ENCODE results near the gene IL17RB. TPM values are rescaled to one million over a fixed set of nuclear protein-coding genes. Genes with fewer than 3 reads are reported as not detected.

The IL17RB gene
- total and polyA plus RNA-seq, 2 of the 8 experiments (the other 6 are each of a cell fraction or from before 2014, with no cell fraction given), result 7.0 to 24.6 TPM

DNA sequence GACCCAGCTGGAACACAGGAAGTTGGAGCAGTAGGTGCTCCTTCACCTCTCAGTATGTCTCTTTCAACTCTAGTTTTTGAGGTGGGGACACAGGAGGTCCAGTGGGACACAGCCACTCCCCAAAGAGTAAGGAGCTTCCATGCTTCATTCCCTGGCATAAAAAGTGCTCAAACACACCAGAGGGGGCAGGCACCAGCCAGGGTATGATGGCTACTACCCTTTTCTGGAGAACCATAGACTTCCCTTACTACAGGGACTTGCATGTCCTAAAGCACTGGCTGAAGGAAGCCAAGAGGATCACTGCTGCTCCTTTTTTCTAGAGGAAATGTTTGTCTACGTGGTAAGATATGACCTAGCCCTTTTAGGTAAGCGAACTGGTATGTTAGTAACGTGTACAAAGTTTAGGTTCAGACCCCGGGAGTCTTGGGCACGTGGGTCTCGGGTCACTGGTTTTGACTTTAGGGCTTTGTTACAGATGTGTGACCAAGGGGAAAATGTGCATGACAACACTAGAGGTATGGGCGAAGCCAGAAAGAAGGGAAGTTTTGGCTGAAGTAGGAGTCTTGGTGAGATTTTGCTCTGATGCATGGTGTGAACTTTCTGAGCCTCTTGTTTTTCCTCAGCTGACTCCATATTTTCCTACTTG lies 11.9 kb downstream of the IL17RB start:
- Histone ChIP-seq H2AFZ (ENCODE audit: low read length) (no peak overlapping the region), H3K27me3 (replicated peaks in 1 of 4; ENCODE audit: control insufficient read depth in 3 of 4, extremely low read depth in 1 of 4, insufficient read depth in 3 of 4, low read length in 3 of 4) (no peaks in the 10 kb centered on the region), H4K8ac (ENCODE audit: extremely low read depth, insufficient read depth, low read length) (no peak overlapping the region), H3K56ac (replicated peaks; ENCODE audit: insufficient read length, low read depth, low read length) (no peak overlapping the region), H3K4me1 (replicated peaks in 1 of 4; ENCODE audit: control insufficient read depth in 3 of 4, insufficient read depth in 4 of 4, low read length in 3 of 4) (no peaks in the 10 kb centered on the region), H2BK12ac (ENCODE audit: low read depth, low read length) (no peak overlapping the region), H3K18ac (ENCODE audit: extremely low read depth, low read length) (no peak overlapping the region), H3K23ac (ENCODE audit: insufficient read length) (no peak overlapping the region), H3K4me2 (ENCODE audit: insufficient read depth in 1 of 2, low read depth in 2 of 2, low read length in 2 of 2) (no peak overlapping the region), H2BK5ac (ENCODE audit: low read depth, low read length) (no peak overlapping the region), H2AK5ac (ENCODE audit: low read depth, low read length) (no peak overlapping the region), H2BK15ac (ENCODE audit: low read length) (no peak overlapping the region), H3K36me3 (ENCODE audit: control insufficient read depth in 2 of 4, insufficient read depth in 4 of 4, low read length in 3 of 4) (peaks cover 2 to 26% (median 16%) of the 10 kb centered on the region in 4 experiments; a peak in 6 of 8 replicates), H3K23me2 (ENCODE audit: low read depth, low read length) (no peaks in the 10 kb centered on the region), H3K9me3 (ENCODE audit: insufficient read depth in 2 of 2, low read depth in 1 of 2, low read length in 1 of 2) (no peaks in the 10 kb centered on the region), H3K14ac (ENCODE audit: insufficient read length) (no peak overlapping the region), H4K20me1 (replicated peaks in 1 of 2; ENCODE audit: control insufficient read depth in 1 of 2, insufficient read depth in 2 of 2, low read length in 2 of 2) (peaks cover 1 to 2% of the 10 kb centered on the region in 2 experiments), H3K4ac (replicated peaks; ENCODE audit: insufficient read length, low read depth, low read length) (no peak overlapping the region), H3K4me3 (ENCODE audit: extremely low read depth in 1 of 4, insufficient read depth in 2 of 4, low read depth in 3 of 4, low read length in 4 of 4) (no peak overlapping the region), H3K27ac (ENCODE audit: low read depth, low read length) (no peak overlapping the region), H2BK20ac (ENCODE audit: low read length) (no peak overlapping the region), H4K5ac (ENCODE audit: insufficient read length, low read depth, low read length) (no peak overlapping the region), H3K79me1 (ENCODE audit: low read depth, low read length) (no peaks in the 10 kb centered on the region; the same call in 1 of the 2 replicates), H2BK120ac (replicated peaks; ENCODE audit: low read depth, low read length) (no peak overlapping the region), H3K79me2 (ENCODE audit: control insufficient read depth in 1 of 2, insufficient read depth in 2 of 2, low read length in 2 of 2) (no peaks in the 10 kb centered on the region), H3K9ac (replicated peaks in 1 of 4; ENCODE audit: extremely low read depth in 1 of 4, low read depth in 3 of 4, low read length in 3 of 4) (no peak overlapping the region), H4K91ac (replicated peaks; ENCODE audit: insufficient read length, low read length) (no peak overlapping the region)
- FAIRE-seq, result no peak
- ChIA-PET CTCF (ENCODE audit: partially characterized antibody) (interaction anchor here (0.6 to 1.3 kb wide), 6 partner anchors 11 to 366 kb away, joined by 3 to 5 read pairs (median 4); no protein-coding TSS in a partner anchor), POLR2A (ENCODE audit: partially characterized antibody) (interaction anchor here (1.0 to 1.1 kb wide), 2 partner anchors 11 to 13 kb away, joined by 3 to 6 read pairs; no protein-coding TSS in a partner anchor)
- WGBS, 2 experiments (ENCODE audit: extremely low coverage in 1 of 2, insufficient coverage in 1 of 2, insufficient read length in 1 of 2, insufficient replicate concordance in 2 of 2, low coverage in 1 of 2, low lambda C conversion rate in 2 of 2, missing lambda C conversion rate in 1 of 2), result 82% methylated on average over 7 of the region's 7 CpGs; no CpG with 5 or more reads in 1 of the 2 experiments
- DNase-seq (ENCODE audit: low read depth in 1 of 2, low spot score in 2 of 2), result no peak
- TF ChIP-seq PHF8 (conservative IDR thresholded peaks at IDR 0.05; ENCODE audit: low read depth, low read length), result no peak
- TF ChIP-seq, protein P1, sequence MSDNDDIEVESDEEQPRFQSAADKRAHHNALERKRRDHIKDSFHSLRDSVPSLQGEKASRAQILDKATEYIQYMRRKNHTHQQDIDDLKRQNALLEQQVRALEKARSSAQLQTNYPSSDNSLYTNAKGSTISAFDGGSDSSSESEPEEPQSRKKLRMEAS (IDR thresholded peaks at IDR 0.05), result no peak
- TF ChIP-seq, protein P2, sequence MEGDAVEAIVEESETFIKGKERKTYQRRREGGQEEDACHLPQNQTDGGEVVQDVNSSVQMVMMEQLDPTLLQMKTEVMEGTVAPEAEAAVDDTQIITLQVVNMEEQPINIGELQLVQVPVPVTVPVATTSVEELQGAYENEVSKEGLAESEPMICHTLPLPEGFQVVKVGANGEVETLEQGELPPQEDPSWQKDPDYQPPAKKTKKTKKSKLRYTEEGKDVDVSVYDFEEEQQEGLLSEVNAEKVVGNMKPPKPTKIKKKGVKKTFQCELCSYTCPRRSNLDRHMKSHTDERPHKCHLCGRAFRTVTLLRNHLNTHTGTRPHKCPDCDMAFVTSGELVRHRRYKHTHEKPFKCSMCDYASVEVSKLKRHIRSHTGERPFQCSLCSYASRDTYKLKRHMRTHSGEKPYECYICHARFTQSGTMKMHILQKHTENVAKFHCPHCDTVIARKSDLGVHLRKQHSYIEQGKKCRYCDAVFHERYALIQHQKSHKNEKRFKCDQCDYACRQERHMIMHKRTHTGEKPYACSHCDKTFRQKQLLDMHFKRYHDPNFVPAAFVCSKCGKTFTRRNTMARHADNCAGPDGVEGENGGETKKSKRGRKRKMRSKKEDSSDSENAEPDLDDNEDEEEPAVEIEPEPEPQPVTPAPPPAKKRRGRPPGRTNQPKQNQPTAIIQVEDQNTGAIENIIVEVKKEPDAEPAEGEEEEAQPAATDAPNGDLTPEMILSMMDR (IDR thresholded peaks at IDR 0.05; ENCODE audit: control extremely low read depth in 1 of 3, insufficient read depth in 1 of 3, low read depth in 1 of 3, low read length in 3 of 3), result peak in 1 of 3 experiments; percentile 35; a peak in 1 of 4 replicates
- no peak for TF ChIP-seq CBX5 (IDR thresholded peaks at IDR 0.05; ENCODE audit: low read depth, low read length)
- TF ChIP-seq FOSL1 (IDR thresholded peaks at IDR 0.05; ENCODE audit: insufficient read depth, low read depth, low read length), result no peak
- no peak for TF ChIP-seq YY1 (IDR thresholded peaks at IDR 0.05; ENCODE audit: low read depth, low read length)
- no peak for TF ChIP-seq POU5F1 (IDR thresholded peaks at IDR 0.05; ENCODE audit: low read depth, low read length)
- peak in 1 of 2 experiments; percentile 19; a peak in 2 of 4 replicates for TF ChIP-seq RAD21 (IDR thresholded peaks at IDR 0.05 in 1 of 2, conservative IDR thresholded peaks at IDR 0.05 in 1 of 2; ENCODE audit: low read depth in 2 of 2, low read length in 2 of 2)
